GM19351 (cell line): ENCODE data around the gene FOXK2.

ENCODE experiments used
- ATAC-seq: cut with Tn5 transposase; IDR thresholded peaks from one replicate; pipeline ENCODE4 v1.9.1; 2021; ENCODE audit warnings: mild to moderate bottlenecking, moderate library complexity; ENCODE audit not compliant: unreplicated experiment

The FOXK2 gene

GRCh38 chr17:82518826-82519810 is at the start of gene FOXK2:
Gene FOXK2 (plus strand): TSS chr17:82519732. CDS start chr17:82519889, 157 bp downstream.
- peak; percentile 91 for ATAC-seq

DNA sequence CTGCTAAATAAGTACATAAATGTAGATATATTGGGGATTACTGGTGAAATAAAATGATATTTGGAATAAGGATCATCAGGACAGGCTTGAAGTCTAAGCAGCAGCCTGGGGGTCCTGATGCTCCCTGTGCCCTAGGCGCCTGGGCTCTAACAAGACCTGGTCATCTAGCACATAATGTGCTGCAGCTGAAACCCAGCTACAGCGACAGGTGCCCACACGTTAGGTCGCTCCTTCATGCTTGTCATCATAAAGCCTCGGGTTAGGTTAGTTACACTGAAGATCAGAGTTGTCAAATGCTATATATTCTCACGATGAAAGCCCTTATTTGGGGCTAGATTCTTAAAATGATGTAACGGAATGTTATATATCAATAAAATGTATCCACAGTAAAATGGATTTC is 49.5 kb upstream of the FOXK2 start:
- ATAC-seq, result no peak

GRCh38 chr17:82474223-82475010 is 45.1 kb upstream of the FOXK2 start:
- no peak for ATAC-seq

DNA sequence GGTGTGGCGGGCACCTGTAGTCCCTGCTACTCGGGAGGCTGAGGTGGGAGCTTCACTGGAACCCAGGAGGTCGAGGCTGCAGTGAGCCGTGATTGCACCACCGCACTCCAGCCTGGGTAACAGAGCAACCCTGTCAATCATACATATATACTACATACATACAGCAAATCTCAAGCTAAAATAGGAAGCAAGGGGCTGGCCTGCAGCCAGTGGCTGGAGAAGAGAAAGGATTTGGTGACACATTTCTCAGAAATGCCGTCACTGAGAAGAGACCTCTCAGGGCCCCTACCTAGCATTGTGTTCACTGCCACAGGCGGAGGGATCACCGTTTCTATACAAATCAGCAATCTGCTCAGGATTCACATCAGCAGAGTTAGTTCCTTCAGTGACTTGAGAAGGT is 44.1 kb upstream of the FOXK2 start:
- ATAC-seq, result no peak

GRCh38 chr17:82477934-82478333 is 41.6 kb upstream of the FOXK2 start:
- no peak for ATAC-seq

DNA sequence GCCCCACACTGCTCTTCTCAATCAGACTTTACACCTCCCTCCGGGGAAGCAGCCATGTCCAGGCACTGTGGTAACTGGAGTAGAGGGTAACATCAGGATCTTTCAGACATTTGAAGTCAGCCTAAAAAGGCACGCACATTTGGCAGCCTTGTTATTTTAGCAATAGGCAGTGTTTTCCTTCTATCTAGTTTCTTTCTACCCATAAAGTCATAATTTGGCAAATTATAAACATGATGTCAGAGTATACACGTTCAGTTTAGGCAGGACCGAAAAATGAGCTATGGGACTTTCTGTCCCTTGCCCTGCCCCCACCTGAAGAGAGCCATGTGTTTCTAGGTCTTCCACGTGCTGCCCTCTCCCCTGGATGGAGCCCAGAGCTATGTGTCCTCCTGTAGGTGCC is 39.9 kb upstream of the FOXK2 start:
- no peak for ATAC-seq

GRCh38 chr17:82480318-82480717 is 39.2 kb upstream of the FOXK2 start:
- ATAC-seq, result no peak

DNA sequence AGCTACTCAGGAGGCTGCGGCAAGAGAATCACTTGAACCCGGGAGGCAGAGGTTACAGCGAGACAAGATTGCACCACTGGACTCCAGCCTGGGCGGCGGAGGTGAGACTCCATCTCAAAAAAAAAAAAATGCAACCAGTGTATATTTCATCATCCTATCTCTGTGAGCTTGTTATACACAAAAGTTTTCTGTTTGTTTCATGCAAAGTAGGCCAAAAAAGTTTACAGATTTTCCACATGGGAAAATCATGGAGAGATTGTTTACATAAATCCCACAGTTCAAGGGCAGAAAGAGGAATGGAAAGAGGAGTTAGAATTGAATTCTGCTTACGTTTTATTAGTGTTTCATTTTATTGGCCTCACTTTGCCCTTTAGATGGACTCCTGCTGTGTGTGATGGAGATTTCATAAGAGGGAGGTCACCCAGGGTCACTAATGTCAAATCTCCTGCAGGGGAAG is 36.3 kb upstream of the FOXK2 start:
- no peak for ATAC-seq

DNA sequence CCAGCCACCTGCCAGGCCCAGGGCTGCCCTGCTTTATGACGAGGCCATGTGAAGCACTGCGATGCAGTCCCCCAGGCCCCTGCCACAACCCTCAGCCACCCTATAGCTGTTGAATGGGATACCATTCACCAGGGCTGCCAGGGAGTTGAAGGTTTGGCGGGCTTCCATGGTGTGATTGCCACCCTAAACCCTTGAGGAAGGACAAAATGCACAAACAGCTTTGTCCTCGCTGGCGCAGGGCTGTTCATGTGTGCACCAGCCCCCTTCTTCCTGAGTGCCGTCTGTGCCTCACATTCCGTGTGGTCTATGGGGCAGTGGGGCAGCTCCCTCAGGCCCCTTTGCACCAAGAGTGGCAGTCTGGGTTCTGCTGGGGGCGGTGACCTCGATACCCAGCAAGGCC is 35.7 kb upstream of the FOXK2 start:
- no peak for ATAC-seq

- no peak for ATAC-seq
These were observed 33.1 kb upstream of the FOXK2 start for GRCh38 chr17:82486231-82487094.

GRCh38 chr17:82487910-82488309 is 31.6 kb upstream of the FOXK2 start:
- no peak for ATAC-seq

DNA sequence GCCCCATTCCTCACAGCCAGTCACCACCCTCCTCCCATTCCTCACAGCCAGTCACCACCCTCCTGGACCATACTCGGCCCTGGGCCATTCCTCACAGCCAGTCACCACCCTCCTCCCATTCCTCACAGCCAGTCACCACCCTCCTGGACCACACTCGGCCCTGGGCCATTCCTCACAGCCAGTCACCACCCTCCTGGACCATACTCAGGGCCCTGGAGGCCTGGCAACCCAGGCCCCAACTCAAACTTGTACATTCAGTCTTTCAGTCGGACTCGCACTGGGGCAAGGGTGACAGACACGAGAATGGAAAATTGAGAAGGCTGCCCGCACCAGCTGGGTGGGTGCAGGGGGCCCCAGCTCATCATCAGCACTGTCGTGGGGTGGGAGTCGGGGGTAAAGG is 30.4 kb upstream of the FOXK2 start:
- no peak for ATAC-seq

DNA sequence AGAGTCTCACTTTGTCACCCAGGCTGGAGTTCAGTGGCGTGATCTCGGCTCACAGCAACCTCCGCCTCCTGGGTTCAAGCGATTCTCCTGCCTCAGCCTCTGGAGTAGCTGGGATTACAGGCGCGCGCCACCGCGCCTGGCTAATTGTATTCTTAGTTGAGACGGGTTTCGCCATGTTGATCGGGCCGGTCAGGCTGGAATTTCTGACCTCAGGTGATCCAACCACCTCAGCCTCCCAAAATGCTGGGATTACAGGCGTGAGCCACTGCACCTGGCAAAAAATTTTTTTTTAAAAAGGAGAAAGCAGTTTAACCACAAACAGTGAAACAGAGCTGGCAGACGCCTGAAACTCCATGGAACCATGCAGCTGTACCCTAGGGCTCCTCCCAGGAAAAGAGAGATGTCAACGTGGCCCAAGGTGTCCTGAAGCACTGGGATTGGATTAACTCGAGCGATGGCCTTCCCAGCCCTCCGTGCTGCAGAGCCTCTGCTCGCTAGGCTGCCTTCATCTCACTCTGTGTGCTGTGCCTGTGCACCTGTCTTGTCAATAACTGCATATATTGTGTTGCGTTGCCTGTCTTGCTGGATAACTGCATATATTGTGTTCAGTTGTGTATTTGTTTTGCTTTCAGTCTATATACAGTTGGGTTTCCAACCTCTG is 29.6 kb upstream of the FOXK2 start:
- ATAC-seq, result no peak

GRCh38 chr17:82490512-82491195 is 28.9 kb upstream of the FOXK2 start:
- ATAC-seq, result no peak

DNA sequence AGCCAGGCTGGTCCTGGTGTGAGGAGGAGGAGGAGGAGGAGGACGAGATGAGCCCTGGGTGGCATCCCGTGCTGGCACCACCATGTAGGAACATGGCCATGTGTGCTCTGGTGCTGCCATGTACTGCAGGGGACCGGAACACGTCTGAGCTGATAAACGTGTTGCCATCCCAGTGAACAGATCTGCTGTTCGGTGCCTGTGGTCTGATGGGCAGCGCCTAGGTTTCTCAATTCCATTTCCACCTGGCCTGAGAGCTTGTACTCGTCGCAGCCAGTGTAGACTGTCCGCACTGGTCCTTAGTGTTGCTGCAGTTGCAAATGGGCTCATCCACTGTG is 28.4 kb upstream of the FOXK2 start:
- no peak for ATAC-seq

GRCh38 chr17:82491533-82491932 is 28.0 kb upstream of the FOXK2 start:
- no peak for ATAC-seq

- ATAC-seq, result no peak
These were observed 26.8 kb upstream of the FOXK2 start for GRCh38 chr17:82492643-82493225.

- ATAC-seq, result no peak
These were observed 26.2 kb upstream of the FOXK2 start for GRCh38 chr17:82493226-82493781.
